Stimulated activated CD4-positive, alpha-beta T cell treated with anti-CD3 and anti-CD28 coated beads, Interleukin-1b, Interleukin-23, amount 100 ng/mL, for 24 hours (primary cell): Measurements from ENCODE around the gene C5orf47.

Experiments
- DNase-seq, 4 experiments: peaks; one replicate each; pipeline ENCODE4 v3.0.0-alpha.2; 2020; ENCODE audit warnings: low read depth in 4 of 4, low spot score in 1 of 4

C5orf47 gene, protein sequence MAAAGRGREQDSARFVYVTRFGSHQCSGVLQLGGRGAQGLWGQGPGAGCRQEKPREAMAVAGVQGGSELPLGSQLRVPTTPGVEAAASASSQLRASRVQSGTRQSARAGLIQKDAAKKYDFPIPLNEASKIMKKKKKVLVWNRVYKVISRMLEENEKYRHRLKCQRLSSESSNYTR

GRCh38 chr5:173988554-173989431 is at the start of gene C5orf47:
Gene C5orf47 (plus strand): TSS chr5:173989170. CDS start chr5:173989264, 94 bp downstream.
- no peak for DNase-seq

DNA sequence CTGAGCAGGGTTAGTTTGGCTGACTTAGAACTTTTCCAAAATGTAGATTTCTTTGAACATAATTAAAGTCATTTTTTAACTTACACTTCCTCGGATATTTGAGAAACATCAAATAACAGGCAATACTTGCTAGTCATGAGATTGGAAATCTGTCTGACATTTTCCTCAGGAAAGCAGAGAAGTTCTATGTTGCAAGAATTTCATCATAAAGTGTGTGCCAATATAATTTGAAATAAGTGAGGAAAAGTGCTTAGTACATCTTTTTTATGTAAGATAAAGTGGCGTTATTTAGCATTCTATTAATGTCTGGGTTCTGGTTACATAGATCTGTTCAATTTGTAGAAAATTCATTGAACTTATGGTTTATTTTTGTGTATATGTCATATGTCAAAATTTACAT is 48.7 kb upstream of the C5orf47 start:
- no peak for DNase-seq

GRCh38 chr5:173941102-173941501 is 47.9 kb upstream of the C5orf47 start:
- DNase-seq, result no peak

- DNase-seq, result no peak
Observed at GRCh38 chr5:173941758-173942401, 47.1 kb upstream of the C5orf47 start.

GRCh38 chr5:173944511-173944910 is 44.5 kb upstream of the C5orf47 start:
- DNase-seq, result no peak

GRCh38 chr5:173945160-173945559 is 43.8 kb upstream of the C5orf47 start:
- no peak for DNase-seq

GRCh38 chr5:173946323-173946722 is 42.6 kb upstream of the C5orf47 start:
- no peak for DNase-seq

GRCh38 chr5:173950829-173951228 is 38.1 kb upstream of the C5orf47 start:
- DNase-seq, result no peak

- DNase-seq, result no peak
Observed at GRCh38 chr5:173953528-173954090, 35.4 kb upstream of the C5orf47 start.

- DNase-seq, result no peak
Observed at GRCh38 chr5:173954671-173955521, 34.1 kb upstream of the C5orf47 start.

DNA sequence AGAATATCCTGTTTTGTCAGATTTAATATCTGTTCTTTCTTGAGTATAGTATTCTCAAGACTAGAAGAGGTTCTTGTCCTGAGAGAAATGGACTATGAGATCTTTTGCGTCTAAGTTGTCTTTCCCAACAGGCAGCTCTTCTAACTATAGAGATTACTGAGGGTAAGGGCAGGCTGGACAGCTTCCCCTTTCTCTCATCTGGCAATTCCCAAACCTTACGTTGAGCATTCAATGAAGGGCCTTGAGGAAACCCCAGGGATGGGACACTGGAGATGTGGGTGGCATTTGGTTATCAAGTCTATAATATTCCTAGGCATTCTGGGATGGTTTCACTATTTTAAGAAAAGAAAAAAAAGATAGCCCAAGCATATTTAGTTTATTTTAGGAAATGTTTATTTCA is 28.0 kb upstream of the C5orf47 start:
- DNase-seq, result no peak

GRCh38 chr5:173961418-173961817 is 27.6 kb upstream of the C5orf47 start:
- DNase-seq, result no peak

- DNase-seq, result no peak
Observed at GRCh38 chr5:173962436-173962972, 26.5 kb upstream of the C5orf47 start.

- no peak for DNase-seq
Observed at GRCh38 chr5:173963182-173963838, 25.7 kb upstream of the C5orf47 start.

DNA sequence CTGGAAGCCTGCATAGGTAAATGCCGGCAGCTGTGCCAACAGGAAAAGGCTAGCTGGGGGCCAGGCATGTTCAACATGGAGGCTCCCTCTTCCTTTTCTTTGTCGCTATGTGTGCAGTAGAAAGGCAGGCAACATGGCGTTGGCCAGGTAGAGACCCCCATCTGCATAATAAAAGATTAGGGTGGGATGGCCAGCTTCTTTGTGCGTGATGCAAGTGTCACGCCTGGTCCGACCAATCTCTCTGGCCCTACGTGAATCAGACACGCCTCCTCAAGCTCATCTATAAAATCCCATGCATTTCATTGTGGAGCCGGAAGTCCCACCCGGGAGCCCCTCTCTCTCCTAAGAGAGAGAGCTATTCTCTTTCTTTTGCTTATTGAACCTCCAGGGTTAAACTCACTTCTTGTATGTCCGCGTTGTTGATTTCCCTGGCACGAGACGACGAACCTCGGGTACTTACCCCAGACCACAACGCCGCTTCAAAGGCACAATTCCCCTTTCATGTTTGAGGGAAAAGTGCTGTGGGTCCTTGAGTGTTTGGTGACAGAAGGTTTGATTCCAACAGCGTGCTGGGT is 25.0 kb upstream of the C5orf47 start:
- DNase-seq, result no peak

- no peak for DNase-seq
Observed at GRCh38 chr5:173964506-173964905, 24.5 kb upstream of the C5orf47 start.

DNA sequence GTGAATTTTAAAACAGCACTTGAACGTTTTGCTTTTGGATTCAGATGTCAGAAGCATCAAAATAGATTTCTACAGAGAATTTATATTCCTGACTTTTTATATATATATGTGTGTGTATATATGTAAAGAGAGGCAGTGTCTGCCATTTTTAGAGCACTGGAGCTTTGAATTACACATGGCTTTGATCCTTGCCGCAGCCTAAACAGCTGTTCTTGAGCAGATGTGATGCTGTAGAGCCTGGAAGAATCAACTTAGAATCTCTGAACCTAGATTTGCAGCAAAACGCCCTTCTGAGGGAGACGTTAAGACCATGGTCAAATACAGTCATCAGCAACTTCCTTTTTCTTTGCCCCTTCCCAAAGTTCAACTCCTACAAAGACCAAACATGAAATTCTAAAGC is 21.7 kb upstream of the C5orf47 start:
- DNase-seq, result no peak

GRCh38 chr5:173968154-173968797 is 20.7 kb upstream of the C5orf47 start:
- DNase-seq, result no peak
